Activated CD8-positive, alpha-beta memory T cell treated with anti-CD3 and anti-CD28 coated beads, Interleukin-2, amount 50 U/mL, for 1 hour (primary cell): ENCODE data around the gene FILIP1.
A peak's percentile ranks its signal among the peaks of the same experiment; 100 is the strongest.

Experiments used
- DNase-seq: peaks from one replicate; pipeline ENCODE4 v3.0.0-alpha.2; 2020; ENCODE audit errors: extremely low read depth

The FILIP1 gene

GRCh38 chr6:75268121-75268987 is 225.2 kb downstream of the FILIP1 start:
- DNase-seq: no peak

DNA sequence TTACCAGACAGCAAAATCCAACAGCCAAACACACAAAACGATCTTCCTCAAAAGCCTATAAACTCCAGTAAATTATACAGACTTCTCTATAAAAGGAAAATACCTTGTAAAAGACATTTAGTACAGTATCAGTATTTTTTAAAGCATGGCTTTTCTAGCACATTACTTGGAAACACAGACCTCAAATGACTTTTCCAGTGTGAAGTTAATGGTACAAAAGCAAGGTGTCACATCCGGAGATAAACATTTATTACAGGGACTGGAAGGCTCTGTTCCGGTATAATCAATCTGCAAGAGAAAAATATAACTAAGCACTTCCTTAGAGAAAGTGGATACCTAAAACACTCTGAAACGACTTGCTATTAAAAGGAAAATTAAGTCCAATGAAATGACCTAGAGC is 226.1 kb downstream of the FILIP1 start:
- DNase-seq: no peak

GRCh38 chr6:75266716-75267291 is 226.8 kb downstream of the FILIP1 start:
- DNase-seq: no peak

DNA sequence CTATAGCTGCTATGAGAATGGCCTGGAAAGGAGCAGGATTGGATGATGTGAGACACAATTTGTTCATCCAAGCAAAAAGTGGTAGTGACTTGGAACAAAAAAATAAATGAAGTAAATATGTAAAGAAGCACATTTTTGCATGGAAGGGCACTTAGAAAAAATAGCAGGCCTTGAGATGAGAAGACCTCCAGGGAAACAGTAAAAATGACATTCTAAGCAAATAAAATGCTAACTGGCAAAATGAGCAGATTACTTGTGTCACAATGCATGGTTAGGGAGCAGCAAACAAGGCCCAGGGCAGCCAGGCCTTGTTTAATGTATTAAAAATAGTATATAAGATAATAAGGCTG is 230.2 kb downstream of the FILIP1 start:
- DNase-seq: no peak

- no peak for DNase-seq
Measured at GRCh38 chr6:75262716-75263400, 230.7 kb downstream of the FILIP1 start.

GRCh38 chr6:75261299-75261698 is 232.3 kb downstream of the FILIP1 start:
- DNase-seq: no peak

DNA sequence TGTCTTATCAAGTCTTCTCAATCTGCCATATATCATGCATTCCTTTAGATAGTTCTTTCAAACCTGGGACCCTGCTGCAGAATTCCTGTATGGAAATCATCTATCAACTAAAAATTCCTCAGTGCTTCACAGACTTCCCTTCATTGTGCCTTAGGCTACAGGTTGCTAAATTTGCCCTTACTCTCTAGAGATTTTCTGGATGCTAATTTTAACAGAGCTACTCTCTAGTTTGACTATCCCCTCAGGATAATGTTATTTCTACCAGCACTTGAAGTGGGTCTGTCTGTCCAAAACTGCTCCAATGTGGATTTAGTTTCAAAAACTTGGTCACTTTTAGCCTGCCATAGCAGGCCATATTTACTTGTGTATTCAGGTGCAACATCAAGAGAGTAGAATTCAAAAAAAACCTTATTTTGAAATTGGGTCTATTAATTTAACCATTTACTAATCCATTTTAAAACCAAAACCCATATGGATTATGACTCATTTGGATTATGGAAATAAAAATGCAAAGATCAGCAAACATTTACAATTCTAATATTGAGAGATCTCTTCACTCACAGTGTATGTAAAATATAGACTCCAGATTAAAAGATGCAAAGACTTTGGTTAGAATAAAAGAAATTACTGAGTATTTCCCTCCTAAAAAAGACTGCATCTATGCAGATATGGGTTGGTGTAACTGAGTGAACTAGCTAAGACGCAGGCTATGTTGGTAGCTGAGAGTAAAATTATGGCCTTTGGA is 236.1 kb downstream of the FILIP1 start:
- no peak for DNase-seq

- DNase-seq: no peak
Measured at GRCh38 chr6:75250552-75250951, 243.0 kb downstream of the FILIP1 start.

DNA sequence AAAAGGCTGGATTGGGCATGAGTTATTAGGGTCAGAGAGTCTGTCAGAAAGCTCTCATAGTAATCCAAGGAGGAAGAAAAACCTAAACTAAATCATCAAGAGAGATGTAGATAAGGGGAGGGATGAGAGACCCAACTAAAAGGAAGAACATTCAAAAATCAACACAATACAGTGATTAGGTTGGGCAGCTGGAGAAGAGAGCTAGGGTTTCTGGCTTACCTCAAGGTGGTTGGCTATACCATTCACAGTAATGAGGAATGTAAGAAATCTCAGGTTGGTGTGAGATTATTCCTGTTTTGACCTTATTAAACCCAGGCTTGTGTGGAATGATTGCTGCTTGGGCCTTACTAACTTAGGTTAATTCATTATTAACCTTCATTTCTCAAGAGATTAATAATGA is 243.8 kb downstream of the FILIP1 start:
- no peak for DNase-seq

GRCh38 chr6:75246386-75246785 is 247.2 kb downstream of the FILIP1 start:
- no peak for DNase-seq

GRCh38 chr6:75244063-75244584 is 249.5 kb downstream of the FILIP1 start:
- no peak for DNase-seq

GRCh38 chr6:75243333-75244062 is 250.1 kb downstream of the FILIP1 start, which contains the start of gene COX7A2:
TSS of gene COX7A2 (minus strand) at chr6:75243801. CDS start at chr6:75243734, 67 bp downstream.
- peak; percentile 66 for DNase-seq
